Trophoblast cell (in vitro differentiated cells and primary cell): Measurements from ENCODE around the gene ARPC4.
A peak's percentile ranks its signal among the peaks of the same experiment; 100 is the strongest.

Source experiments
- DNase-seq, 2 donors: peaks; one replicate each; pipeline ENCODE4 v3.0.0-alpha.2; 2016
- H2AFZ ChIP-seq: 2 replicates; pipeline ENCODE4 v1.6.1; 2013; ENCODE audit warnings: low read length, moderate library complexity, mild to moderate bottlenecking; ENCODE audit not compliant: insufficient read depth, poor library complexity
- H2AK5ac ChIP-seq: 2 replicates; pipeline ENCODE4 v1.6.1; 2013; ENCODE audit warnings: mild to moderate bottlenecking, low read length
- H2BK120ac ChIP-seq: 2 replicates; pipeline ENCODE4 v1.6.1; 2013; ENCODE audit warnings: low read length, mild to moderate bottlenecking, moderate library complexity; ENCODE audit not compliant: insufficient read depth, poor library complexity
- H2BK12ac ChIP-seq: 2 replicates; pipeline ENCODE4 v1.6.1; 2013; ENCODE audit warnings: mild to moderate bottlenecking, low read length, moderate library complexity
- H2BK5ac ChIP-seq: 2 replicates; pipeline ENCODE4 v1.6.1; 2013; ENCODE audit warnings: low read length, low read depth, moderate library complexity, mild to moderate bottlenecking; ENCODE audit not compliant: poor library complexity
- H3K14ac ChIP-seq: 2 replicates; pipeline ENCODE4 v1.6.1; 2013; ENCODE audit warnings: mild to moderate bottlenecking, low read length
- H3K18ac ChIP-seq: 2 replicates; pipeline ENCODE4 v1.6.1; 2013; ENCODE audit warnings: mild to moderate bottlenecking, low read length
- H3K23ac ChIP-seq: 2 replicates; pipeline ENCODE4 v1.6.1; 2013; ENCODE audit warnings: low read length
- H3K27ac ChIP-seq: 2 replicates; pipeline ENCODE4 v1.5.1; 2013; ENCODE audit warnings: low read depth, mild to moderate bottlenecking, inconsistent platforms, low read length, moderate library complexity
- H3K27me3 ChIP-seq: 2 replicates; pipeline ENCODE4 v1.6.1; 2013; ENCODE audit warnings: inconsistent platforms, mild to moderate bottlenecking, low read length, moderate library complexity; ENCODE audit not compliant: insufficient read depth
- H3K36me3 ChIP-seq, 2 experiments: 1 replicate in 1 of 2; 2 replicates in 1 of 2; pipeline ENCODE4 v1.6.1; 2013; ENCODE audit warnings: low read length in 2 of 2, mild to moderate bottlenecking in 2 of 2, moderate library complexity in 1 of 2; ENCODE audit not compliant: insufficient read depth in 2 of 2, control insufficient read depth in 1 of 2
- H3K4ac ChIP-seq: 2 replicates; pipeline ENCODE4 v1.6.1; 2013; ENCODE audit warnings: low read depth, mild to moderate bottlenecking, low read length, moderate library complexity
- H3K4me1 ChIP-seq, 2 experiments: 1 replicate in 1 of 2; 2 replicates in 1 of 2; pipeline ENCODE4 v1.6.1; 2013; ENCODE audit warnings: low read length in 2 of 2, mild to moderate bottlenecking in 2 of 2, moderate library complexity in 1 of 2; ENCODE audit not compliant: insufficient read depth in 2 of 2, control insufficient read depth in 1 of 2
- H3K4me2 ChIP-seq: 2 replicates; pipeline ENCODE4 v1.6.1; 2013; ENCODE audit warnings: inconsistent platforms, mild to moderate bottlenecking, low read length, moderate library complexity
- H3K4me3 ChIP-seq: 2 replicates; pipeline ENCODE4 v1.5.1; 2013; ENCODE audit warnings: mild to moderate bottlenecking, low read depth, low read length, inconsistent platforms
- H3K79me1 ChIP-seq: one replicate; pipeline ENCODE4 v1.6.1; 2013; ENCODE audit warnings: low read length
- H3K79me2 ChIP-seq: 2 replicates; pipeline ENCODE4 v1.6.1; 2013; ENCODE audit warnings: low read length, mild to moderate bottlenecking; ENCODE audit not compliant: control insufficient read depth, insufficient read depth, poor library complexity
- H3K9ac ChIP-seq: 2 replicates; pipeline ENCODE4 v1.6.1; 2013; ENCODE audit warnings: mild to moderate bottlenecking, low read length
- H3K9me3 ChIP-seq: 2 replicates; pipeline ENCODE4 v1.6.1; 2013; ENCODE audit warnings: low read depth, mild to moderate bottlenecking, control low read depth, inconsistent platforms, low read length; ENCODE audit not compliant: insufficient read depth
- H4K12ac ChIP-seq: 2 replicates; pipeline ENCODE4 v1.6.1; 2013; ENCODE audit warnings: low read depth, mild to moderate bottlenecking, low read length, moderate library complexity
- H4K8ac ChIP-seq: 2 replicates; pipeline ENCODE4 v1.6.1; 2013; ENCODE audit warnings: low read depth, mild to moderate bottlenecking, low read length, moderate library complexity
- H4K91ac ChIP-seq: one replicate; pipeline ENCODE4 v1.6.1; 2013; ENCODE audit warnings: low read depth, mild to moderate bottlenecking, low read length, moderate library complexity
- WGBS: extraction: QIAGEN DNeasy Blood & Tissue Kit; methylation state at CpG from one replicate; pipeline ENCODE4 v1.1.7; 2013; ENCODE audit warnings: missing lambda C conversion rate; ENCODE audit not compliant: insufficient read length, insufficient coverage; ENCODE audit errors: extremely low coverage; 5-methylcytosine and 5-hydroxymethylcytosine counted together

ARPC4 gene

DNA sequence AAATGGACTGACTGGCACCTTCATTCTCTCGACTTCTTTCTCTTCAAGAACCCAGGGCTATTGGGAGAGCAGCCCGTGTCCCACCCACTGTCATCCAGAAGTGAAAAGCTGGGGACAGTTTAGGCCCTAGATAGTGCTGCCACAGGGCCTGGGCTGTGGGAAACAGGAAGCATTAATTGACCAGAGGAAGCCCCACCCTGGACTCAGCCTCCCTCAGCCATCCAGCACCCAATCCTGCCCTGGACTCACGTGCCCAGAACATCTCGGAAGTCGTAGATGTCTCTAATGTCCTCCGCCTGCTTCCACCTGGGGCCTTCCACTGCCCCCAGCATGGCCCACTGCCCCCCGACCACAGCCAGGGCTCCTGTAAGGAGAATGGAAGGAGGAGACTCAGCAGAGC, 25.5 kb upstream of the ARPC4 start:
- Histone ChIP-seq H3K27ac (no peak overlapping the region), H3K27me3 (no peaks in the 10 kb centered on the region), H2AK5ac (no peak overlapping the region), H3K36me3 (no peaks in the 10 kb centered on the region), H4K8ac (no peak overlapping the region), H4K91ac (no peak overlapping the region), H3K79me1 (peaks cover 7% of the 10 kb centered on the region), H2BK5ac (no peak overlapping the region), H3K79me2 (no peaks in the 10 kb centered on the region), H3K4me3 (no peak overlapping the region), H3K4me2 (no peak overlapping the region), H3K4ac (no peak overlapping the region), H4K12ac (no peak overlapping the region), H3K23ac (no peak overlapping the region), H3K14ac (no peak overlapping the region), H2BK120ac (no peak overlapping the region), H3K18ac (no peak overlapping the region), H2AFZ (no peak overlapping the region), H3K9ac (no peak overlapping the region), H2BK12ac (no peak overlapping the region), H3K4me1 (peaks cover 7 to 12% of the 10 kb centered on the region in 2 experiments), H3K9me3 (no peaks in the 10 kb centered on the region)
- no CpG with 5 or more reads among the region's 7 CpGs for WGBS
- DNase-seq = no peak

DNA sequence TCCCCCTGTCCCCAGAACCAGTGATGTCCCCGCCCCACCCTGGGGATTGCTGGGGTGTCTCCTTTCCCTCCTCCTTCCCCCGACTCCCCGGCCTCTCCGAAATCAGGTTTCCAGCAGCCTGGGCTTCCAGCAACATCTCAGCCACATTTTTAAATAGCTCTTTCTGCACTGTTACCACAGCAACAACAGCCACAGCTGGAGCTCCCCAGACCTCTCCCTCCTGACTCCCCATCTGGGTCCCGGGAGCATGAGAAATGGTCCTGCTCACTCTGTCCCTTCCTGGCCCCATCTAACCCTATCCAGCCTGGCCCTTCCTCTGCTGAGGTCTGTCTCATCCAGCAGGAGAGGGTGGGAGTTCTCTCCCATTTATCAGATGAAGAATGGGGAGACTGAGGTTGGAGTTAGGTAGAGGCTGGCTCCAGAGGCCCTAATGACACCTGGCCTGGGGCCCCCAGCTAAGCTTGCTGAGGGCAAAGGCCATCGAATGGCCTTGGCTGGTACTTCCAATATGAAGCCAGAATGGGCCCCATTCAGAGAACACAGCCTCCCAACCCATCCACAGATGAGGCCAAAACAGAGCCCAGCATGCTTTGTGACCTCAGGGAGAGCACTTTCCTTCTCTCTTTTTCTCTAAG, 24.6 kb upstream of the ARPC4 start:
- H3K36me3 ChIP-seq = no peaks in the 10 kb centered on the region
- no peak overlapping the region for H2BK120ac ChIP-seq
- no peaks in the 10 kb centered on the region for H3K27me3 ChIP-seq
- no peak overlapping the region for H3K14ac ChIP-seq
- no peak overlapping the region for H4K91ac ChIP-seq
- no peaks in the 10 kb centered on the region for H3K9me3 ChIP-seq
- H3K79me2 ChIP-seq = no peaks in the 10 kb centered on the region
- no CpG with 5 or more reads among the region's 6 CpGs for WGBS
- H4K12ac ChIP-seq = no peak overlapping the region
- H3K4me1 ChIP-seq = peaks cover 7 to 12% of the 10 kb centered on the region in 2 experiments
- no peak overlapping the region for H2BK12ac ChIP-seq
- no peak overlapping the region for H2AFZ ChIP-seq
- no peak overlapping the region for H3K4me2 ChIP-seq
- H3K27ac ChIP-seq = no peak overlapping the region
- H3K4ac ChIP-seq = no peak overlapping the region
- peak overlapping the region; percentile 37 for H3K9ac ChIP-seq
- no peak overlapping the region for H3K23ac ChIP-seq
- H3K79me1 ChIP-seq = peaks cover 7% of the 10 kb centered on the region
- H2AK5ac ChIP-seq = no peak overlapping the region
- H3K4me3 ChIP-seq = no peak overlapping the region
- DNase-seq = no peak
- no peak overlapping the region for H4K8ac ChIP-seq
- no peak overlapping the region for H2BK5ac ChIP-seq
- no peak overlapping the region for H3K18ac ChIP-seq

DNA sequence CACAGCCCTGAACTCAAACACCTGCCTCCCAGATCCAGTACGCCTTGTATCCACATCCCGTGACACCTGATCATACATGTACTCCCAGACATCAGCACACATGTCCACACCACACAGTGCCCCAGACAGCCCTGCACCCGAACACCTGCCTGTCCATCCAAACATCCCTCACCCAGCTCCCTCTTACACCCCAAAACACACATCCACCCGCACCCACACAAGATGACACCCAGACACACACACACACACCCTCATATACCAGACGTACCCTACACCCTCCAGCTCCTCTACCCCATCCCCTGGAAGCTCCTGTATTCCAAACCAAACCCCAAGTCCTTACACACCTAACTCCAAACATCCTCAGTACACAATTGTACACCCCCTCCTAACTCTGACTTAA, 23.9 kb upstream of the ARPC4 start:
- no peak overlapping the region for H4K91ac ChIP-seq
- no peak overlapping the region for H3K14ac ChIP-seq
- peak overlapping the region; percentile 2 for H2AK5ac ChIP-seq
- H3K4me1 ChIP-seq = peaks cover 7 to 12% of the 10 kb centered on the region in 2 experiments
- H3K4me2 ChIP-seq = no peak overlapping the region
- H3K79me1 ChIP-seq = peaks cover 7% of the 10 kb centered on the region
- H3K27ac ChIP-seq = no peak overlapping the region
- no peak for DNase-seq
- no peak overlapping the region for H3K4ac ChIP-seq
- H2AFZ ChIP-seq = no peak overlapping the region
- no peak overlapping the region for H3K9ac ChIP-seq
- WGBS = 100% methylated on average over 1 of the region's 5 CpGs
- H3K79me2 ChIP-seq = no peaks in the 10 kb centered on the region
- H2BK120ac ChIP-seq = no peak overlapping the region
- no peak overlapping the region for H4K8ac ChIP-seq
- H3K9me3 ChIP-seq = no peaks in the 10 kb centered on the region
- peak overlapping the region; percentile 49 for H3K4me3 ChIP-seq
- no peak overlapping the region for H3K23ac ChIP-seq
- no peaks in the 10 kb centered on the region for H3K27me3 ChIP-seq
- H2BK12ac ChIP-seq = no peak overlapping the region
- no peak overlapping the region for H2BK5ac ChIP-seq
- H3K36me3 ChIP-seq = no peaks in the 10 kb centered on the region
- H3K18ac ChIP-seq = no peak overlapping the region
- H4K12ac ChIP-seq = no peak overlapping the region

DNA sequence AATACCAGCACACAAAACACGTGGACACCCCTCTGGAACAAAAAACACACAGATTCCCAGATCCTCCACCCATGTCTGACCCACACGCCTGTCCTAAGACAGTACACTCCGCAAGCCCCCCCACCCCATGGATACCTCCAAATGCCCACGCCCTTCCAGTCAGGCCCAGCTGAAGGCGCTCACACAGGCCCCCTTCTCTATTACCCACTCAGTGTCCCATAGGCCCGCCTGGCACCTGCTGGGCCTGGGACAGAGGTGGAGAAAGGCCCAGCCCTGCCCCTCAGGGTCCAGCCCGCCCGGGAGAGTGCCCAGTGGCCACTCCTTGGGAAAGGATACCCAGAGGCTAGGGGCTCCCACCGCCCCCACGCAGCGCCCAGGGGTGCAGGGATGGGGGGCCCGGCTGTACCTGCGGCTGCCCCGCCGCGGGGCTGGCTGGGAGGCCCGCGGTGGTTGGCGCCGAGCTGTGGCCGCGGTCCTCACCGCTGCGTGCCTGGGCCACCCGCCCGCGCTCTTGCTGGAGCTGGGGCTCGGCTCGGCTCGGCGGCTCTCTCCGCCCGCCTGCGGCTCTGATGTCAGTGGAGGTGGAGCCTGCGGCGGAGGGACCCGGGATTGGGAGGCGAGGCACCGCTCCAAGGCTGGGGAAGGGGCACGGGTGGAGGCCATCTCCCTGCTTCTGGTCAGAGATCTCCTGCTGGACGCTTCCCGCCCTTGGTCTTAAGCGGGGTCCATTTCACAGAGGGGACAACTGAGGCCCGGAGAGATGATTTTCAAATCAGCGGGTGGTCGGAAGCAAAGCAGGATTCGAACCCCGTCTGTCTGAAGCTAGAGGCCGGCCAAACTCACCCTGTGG, 23.2 kb upstream of the ARPC4 start, which contains the start of gene CAMK1:
CAMK1 (minus strand) TSS at position 522 of the 850 bp plus-strand sequence. CDS start 2,198 bp downstream, outside the sequence.
- H3K27ac ChIP-seq = no peak within 1 kb of the TSS
- H2BK120ac ChIP-seq = peak within 1 kb of the TSS; percentile 26
- peak within 1 kb of the TSS; percentile 65 for H3K9ac ChIP-seq
- H3K79me2 ChIP-seq = no peaks in the 10 kb centered on the region
- peak within 1 kb of the TSS; percentile 41 for H4K91ac ChIP-seq
- DNase-seq = peak; percentile 38 to 72
- H3K4ac ChIP-seq = no peak within 1 kb of the TSS
- no peak within 1 kb of the TSS for H3K18ac ChIP-seq
- no CpG with 5 or more reads among the region's 49 CpGs for WGBS
- H3K9me3 ChIP-seq = no peaks in the 10 kb centered on the region
- peaks cover 7 to 12% of the 10 kb centered on the region in 2 experiments for H3K4me1 ChIP-seq
- no peak within 1 kb of the TSS for H3K23ac ChIP-seq
- H3K14ac ChIP-seq = peak within 1 kb of the TSS; percentile 47
- H3K4me3 ChIP-seq = peak within 1 kb of the TSS; percentile 64
- no peaks in the 10 kb centered on the region for H3K27me3 ChIP-seq
- H2AFZ ChIP-seq = peak within 1 kb of the TSS; percentile 48
- peak within 1 kb of the TSS; percentile 80 for H3K4me2 ChIP-seq
- H3K36me3 ChIP-seq = no peaks in the 10 kb centered on the region
- H3K79me1 ChIP-seq = peaks cover 7% of the 10 kb centered on the region
- H4K8ac ChIP-seq = peak within 1 kb of the TSS; percentile 72
- no peak within 1 kb of the TSS for H2BK5ac ChIP-seq
- peak within 1 kb of the TSS; percentile 6 for H4K12ac ChIP-seq
- H2AK5ac ChIP-seq = peak within 1 kb of the TSS; percentile 2
- H2BK12ac ChIP-seq = no peak within 1 kb of the TSS
